B cell (primary cell): ENCODE data around the gene CALN1.

Source experiments
- CTCF ChIP-seq: fragments of 200-600 bp; IDR thresholded peaks from one replicate; pipeline ENCODE4 v1.8.0; 2022; ENCODE audit warnings: antibody characterized with exemption, mild to moderate bottlenecking
- EZH2 ChIP-seq: IDR thresholded peaks from 2 replicates; pipeline ENCODE4 v1.6.1; 2012; ENCODE audit warnings: borderline replicate concordance, low read depth, mild to moderate bottlenecking, moderate library complexity, low read length; ENCODE audit not compliant: insufficient read depth, poor library complexity, severe bottlenecking

- TF ChIP-seq CTCF, result no peak
- TF ChIP-seq EZH2, result no peak
These were observed 132.9 kb downstream of the CALN1 start for GRCh38 chr7:72279203-72279602.
